Spleen (tissue), 7 donors: ENCODE measurements around the gene SLC9B2.

Source experiments
- POLR2A ChIP-seq, 3 donors: fragments of 450-650 bp; IDR thresholded peaks; one replicate each; pipeline ENCODE4 v1.5.1; 2017; ENCODE audit warnings: antibody characterized with exemption in 3 of 3, mild to moderate bottlenecking in 1 of 3
- POLR2AphosphoS5 ChIP-seq, 3 donors: sonication (generic); formaldehyde crosslinking; IDR thresholded peaks; one replicate each; pipeline ENCODE4 v1.5.1; 2017; ENCODE audit warnings: antibody characterized with exemption in 3 of 3
- TF ChIP-seq, protein P1 (sequence below), 11 experiments: fragments of 200-600 bp in 7 of 11; fragments of 450-650 bp in 4 of 11; sonication (generic) in 4 of 11; IDR thresholded peaks in 8 of 11; conservative IDR thresholded peaks in 3 of 11; 1 replicate in 7 of 11; 2 replicates in 4 of 11; pipeline versions ENCODE4 v1.4.0 to v1.8.0; 2016 to 2021; ENCODE audit warnings: antibody characterized with exemption in 11 of 11, inconsistent platforms in 4 of 11, mild to moderate bottlenecking in 1 of 11
- donor health status: DM: no; HTN: no; CAD: no; lungs with moderate emphysema.
- donor health status: DM: no; HTN: no; CAD: no.
- donor health status: DM: no; HTN: no; CAD: no.

DNA sequence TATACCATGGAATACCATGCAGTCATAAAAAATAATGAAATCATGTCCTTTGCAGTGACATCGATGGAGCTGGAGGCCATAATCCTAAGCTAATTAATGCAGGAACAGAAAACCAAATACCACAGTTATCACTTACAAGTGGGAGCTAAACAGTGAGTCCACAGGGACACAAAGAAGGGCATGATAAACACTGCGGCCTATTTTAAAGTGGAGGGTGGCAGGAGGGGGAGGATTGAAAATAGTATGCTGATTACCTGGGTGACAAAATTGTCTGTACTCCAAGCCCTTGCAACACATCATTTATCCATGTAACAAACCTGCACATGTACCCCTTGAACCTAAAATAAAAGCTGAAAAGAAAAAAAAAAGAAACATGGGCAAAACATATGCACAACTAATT lies 40.4 kb downstream of the SLC9B2 start:
- TF ChIP-seq, protein P1, sequence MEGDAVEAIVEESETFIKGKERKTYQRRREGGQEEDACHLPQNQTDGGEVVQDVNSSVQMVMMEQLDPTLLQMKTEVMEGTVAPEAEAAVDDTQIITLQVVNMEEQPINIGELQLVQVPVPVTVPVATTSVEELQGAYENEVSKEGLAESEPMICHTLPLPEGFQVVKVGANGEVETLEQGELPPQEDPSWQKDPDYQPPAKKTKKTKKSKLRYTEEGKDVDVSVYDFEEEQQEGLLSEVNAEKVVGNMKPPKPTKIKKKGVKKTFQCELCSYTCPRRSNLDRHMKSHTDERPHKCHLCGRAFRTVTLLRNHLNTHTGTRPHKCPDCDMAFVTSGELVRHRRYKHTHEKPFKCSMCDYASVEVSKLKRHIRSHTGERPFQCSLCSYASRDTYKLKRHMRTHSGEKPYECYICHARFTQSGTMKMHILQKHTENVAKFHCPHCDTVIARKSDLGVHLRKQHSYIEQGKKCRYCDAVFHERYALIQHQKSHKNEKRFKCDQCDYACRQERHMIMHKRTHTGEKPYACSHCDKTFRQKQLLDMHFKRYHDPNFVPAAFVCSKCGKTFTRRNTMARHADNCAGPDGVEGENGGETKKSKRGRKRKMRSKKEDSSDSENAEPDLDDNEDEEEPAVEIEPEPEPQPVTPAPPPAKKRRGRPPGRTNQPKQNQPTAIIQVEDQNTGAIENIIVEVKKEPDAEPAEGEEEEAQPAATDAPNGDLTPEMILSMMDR (IDR thresholded peaks at IDR 0.05 in 8 of 11, conservative IDR thresholded peaks at IDR 0.05 in 3 of 11) = no peak
- TF ChIP-seq POLR2AphosphoS5 (IDR thresholded peaks at IDR 0.05) (no peak), POLR2A (IDR thresholded peaks at IDR 0.05) (no peak)
